Activated T-helper 1 cell treated with Interleukin-2 at 50 U/mL for 16 hours (primary cell): ENCODE measurements around the gene TGFB1.

ENCODE experiments used
- DNase-seq: peaks from one replicate; pipeline ENCODE4 v3.0.0-alpha.2; 2020; ENCODE audit warnings: low read depth

TGFB1 gene

DNA sequence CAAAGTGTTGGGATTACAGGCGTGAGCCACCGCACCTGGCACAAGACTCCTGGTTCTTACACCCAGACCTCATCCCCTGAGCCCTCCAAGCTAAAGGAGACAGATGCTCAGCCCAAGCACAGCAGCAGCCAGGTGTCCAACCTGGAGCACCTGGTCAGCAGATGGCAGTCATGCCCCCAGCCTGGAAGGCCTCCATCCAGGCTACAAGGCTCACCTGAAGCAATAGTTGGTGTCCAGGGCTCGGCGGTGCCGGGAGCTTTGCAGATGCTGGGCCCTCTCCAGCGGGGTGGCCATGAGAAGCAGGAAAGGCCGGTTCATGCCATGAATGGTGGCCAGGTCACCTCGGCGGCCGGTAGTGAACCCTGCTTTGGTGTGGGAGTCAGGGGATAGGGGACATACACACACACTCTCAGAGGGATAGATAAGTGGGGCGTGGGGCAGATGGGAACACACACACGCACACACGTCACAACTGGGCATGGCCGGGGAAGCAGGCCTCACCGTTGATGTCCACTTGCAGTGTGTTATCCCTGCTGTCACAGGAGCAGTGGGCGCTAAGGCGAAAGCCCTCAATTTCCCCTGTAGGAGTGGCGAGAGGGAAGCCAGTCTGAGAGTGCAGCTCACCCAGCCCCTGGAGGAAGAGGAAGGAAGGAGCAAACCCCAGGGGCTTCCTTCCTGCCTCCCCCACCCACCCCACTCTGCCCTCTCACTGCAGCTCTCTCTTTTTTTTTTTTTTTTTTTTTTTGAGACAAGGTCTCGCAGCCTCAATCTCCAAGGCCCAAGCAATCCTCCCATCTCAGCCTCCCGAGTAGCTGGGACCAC lies 11.8 kb downstream of the TGFB1 start:
- no peak for DNase-seq

DNA sequence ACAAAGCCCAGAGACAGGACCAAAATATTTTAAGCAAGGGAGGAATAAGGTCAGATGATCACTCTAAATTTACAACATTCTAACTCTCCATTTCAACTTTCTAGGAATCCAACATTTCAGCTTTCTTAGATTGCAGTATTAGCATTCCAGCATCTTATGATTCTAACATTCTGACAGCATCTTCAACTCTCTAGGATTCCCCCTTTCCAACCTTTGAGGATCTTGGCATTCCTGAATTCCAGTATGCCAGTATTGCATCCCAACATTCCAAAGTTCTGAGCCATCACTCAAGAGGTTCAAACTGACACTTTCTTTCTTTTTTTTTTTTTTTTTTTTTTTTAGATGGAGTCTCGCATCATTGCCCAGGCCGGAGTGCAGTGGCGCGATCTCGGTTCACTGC lies 13.8 kb downstream of the TGFB1 start:
- no peak for DNase-seq

DNA sequence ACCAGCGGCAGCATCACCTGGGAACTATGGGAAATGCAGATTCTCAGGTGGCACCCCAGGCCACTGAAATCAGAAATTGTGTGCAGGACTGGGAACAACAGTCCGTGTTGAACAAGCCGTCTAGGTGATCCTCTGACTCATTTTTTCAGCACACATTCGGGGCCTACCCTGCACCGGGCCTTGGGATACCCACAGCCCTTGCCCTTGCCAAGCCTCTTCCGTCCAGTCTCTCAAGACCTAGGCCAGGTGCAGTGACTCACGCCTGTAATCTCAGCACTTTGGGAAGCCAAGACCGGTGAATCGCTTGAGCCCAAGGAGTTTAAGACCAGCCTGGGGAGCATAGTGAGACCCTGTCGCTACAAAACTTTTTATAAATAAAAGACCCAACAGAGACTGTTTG lies 18.3 kb downstream of the TGFB1 start:
- no peak for DNase-seq

DNA sequence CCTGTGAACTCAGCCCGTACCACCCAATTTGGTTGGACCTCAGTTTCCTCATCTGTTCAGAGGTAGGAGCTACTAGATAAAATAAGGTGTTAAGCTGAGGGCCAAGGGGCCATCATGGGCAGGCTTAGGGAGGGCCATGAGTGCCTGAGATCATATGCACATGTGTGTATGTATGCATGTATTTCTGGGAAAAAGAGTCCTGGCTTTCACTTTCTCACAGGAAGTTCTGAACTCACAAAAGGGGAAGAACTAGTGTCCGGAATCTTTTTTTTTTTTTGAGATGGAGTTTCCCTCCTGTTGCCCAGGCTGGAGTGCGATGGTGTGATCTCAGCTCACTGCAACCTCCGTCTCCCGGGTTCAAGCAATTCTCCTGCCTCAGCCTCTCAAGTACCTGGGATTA lies 18.9 kb downstream of the TGFB1 start:
- DNase-seq = no peak

DNA sequence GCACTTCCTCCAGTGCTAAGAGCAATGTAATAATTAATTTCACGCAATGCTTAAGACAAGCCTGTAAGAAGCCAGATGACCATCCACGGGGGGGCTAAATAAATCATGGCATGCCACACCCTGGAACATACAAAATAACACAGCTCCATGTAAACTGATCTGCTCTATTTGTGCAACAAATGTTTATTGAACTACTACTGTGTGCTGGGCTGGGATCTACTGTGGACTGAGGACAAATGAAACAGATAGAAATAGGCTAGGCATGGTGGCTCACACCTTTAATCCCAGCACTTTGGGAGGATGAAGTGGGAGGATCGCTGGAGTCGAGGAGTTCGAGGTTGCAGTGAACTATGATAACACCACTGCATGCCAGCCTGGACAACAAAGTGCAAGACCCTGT lies 21.3 kb downstream of the TGFB1 start:
- DNase-seq = no peak

DNA sequence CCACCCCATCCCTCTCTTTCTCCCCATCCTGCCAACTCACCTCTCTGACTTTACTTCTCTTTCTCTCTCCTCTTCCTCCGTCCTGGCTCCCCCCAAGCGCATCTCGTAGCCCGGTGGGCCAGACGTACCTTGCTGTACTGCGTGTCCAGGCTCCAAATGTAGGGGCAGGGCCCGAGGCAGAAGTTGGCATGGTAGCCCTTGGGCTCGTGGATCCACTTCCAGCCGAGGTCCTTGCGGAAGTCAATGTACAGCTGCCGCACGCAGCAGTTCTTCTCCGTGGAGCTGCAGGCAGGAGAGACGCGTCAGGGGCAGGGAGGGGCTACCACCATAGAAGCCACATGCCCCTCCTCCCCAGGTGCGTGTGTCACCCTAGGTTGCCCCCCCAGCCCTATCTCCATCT lies 21.7 kb downstream of the TGFB1 start:
- no peak for DNase-seq

DNA sequence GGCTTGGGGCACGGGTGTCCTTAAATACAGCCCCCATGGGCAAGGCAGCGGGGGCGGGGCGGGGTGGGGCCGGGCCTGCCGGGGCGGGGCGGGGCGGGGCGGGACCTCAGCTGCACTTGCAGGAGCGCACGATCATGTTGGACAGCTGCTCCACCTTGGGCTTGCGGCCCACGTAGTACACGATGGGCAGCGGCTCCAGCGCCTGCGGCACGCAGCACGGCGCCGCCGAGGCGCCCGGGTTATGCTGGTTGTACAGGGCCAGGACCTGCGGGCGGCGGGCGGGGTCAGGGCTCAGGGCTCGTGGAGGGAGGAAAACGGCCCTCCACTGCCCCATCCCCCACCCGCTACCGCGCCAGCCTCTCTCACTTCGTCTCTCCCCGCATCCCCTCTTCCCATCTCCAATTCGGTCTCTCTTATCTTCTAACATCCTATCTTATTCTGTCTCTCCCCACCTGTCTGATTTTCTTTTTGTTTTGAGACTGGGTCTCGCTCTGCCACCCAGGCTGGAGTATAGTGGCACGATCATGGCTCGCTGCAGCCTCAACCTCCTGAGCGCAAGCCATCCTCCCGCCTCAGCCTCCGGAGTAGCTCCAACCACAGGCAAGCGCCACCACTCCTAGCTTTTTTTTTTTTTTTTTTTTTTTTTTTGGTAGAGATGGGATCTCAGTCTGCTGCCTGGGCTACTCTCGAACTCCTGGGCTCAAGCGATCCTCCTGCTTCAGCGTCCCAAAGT lies 22.6 kb downstream of the TGFB1 start:
- DNase-seq = no peak

DNA sequence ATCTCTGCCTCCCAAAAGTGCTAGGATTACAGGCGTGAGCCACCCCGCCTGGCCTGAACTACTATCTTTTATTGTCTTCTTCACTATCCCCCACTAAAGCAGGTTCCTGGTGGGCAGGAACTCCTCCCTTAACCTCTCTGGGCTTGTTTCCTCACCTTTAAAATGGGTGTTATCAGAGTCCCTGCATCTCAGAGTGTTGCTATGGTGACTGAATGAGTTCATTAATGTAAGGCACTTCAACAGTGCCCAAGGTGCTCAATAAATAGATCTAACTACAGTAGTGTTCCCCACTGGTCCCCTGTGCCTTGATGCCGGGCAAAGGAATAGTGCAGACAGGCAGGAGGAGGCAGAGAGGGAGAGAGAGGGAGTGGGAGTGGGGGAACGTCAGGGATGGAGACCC lies 23.2 kb downstream of the TGFB1 start:
- no peak for DNase-seq

DNA sequence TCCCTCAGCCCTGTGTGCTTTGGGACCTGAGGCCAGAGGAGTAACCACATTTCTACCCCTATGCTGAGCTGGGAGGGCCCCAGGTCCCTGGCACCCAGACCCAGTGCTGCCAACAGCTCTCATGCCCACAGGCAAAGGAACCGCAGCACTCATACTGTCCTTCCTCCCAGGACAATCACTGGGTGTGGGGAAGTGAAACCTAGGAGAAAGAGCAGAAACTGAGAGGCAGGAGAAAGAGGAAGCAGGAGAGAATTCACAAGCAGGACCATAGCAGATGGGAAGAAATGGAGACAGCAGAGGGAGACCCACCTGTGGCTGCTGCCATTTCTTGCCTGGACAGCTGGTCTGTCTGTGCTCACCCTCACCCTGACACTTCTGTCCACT lies 24.9 kb downstream of the TGFB1 start:
- no peak for DNase-seq

DNA sequence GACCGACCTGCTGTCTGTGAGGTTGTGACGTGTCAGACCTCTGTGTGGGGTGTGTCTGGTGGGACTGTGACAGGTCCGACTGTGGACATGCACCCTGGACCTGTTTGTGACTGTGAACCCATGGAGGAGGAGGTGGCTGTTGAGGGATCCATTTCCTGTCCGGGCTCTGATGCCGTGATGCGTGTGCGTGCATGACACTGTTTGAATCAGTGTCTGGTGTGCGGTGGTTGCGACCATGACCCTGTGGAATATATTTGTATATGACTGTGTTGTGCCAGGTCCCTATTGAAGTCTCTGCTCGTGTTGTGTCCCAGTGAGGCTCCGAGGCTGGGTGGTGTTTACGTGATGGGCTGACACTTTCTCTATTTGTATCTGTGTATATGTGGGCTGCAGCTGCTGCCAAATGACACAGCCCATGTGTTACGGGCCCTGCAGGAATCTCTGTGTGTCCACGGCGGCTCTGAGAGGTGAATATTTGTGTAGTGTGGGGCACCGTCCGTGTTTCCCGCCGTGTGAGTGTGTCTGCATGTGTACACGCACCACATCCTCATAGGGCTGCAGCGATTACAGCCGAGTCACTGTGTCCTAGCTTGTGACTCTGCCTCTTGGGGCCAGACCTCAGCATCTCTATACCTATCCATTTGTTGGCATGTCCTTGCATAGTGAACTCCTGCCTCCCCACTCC lies 25.4 kb downstream of the TGFB1 start:
- DNase-seq = no peak

DNA sequence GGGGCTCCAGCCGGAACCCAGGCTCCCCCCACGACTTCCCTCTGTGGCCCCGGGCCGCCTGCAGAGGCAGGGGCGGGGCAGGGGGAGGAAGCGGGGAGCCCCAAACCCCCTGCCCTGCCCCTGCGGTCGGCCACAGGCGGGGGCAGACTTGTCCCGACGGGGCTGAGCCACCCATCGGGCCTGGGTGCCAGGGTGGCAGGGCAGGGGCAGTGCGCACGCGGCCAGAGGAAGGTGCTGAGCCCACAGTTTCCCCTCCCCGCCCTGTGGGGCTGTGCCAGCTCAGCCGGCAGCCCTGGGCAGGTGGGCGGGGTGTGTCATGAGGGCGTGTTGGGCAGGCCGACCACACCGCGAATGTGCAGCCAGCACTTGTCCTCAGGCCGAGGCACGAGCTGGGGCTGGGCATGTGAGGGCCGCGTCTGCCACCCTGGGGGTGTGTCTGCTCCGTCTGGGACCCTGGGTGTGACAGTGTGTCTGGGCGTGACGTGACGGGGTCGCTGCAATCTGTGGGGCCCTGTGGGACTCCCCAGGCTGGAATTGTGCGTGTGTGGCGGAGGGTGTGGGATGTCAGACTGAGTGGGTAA lies 26.1 kb downstream of the TGFB1 start:
- DNase-seq = peak; percentile 73

DNA sequence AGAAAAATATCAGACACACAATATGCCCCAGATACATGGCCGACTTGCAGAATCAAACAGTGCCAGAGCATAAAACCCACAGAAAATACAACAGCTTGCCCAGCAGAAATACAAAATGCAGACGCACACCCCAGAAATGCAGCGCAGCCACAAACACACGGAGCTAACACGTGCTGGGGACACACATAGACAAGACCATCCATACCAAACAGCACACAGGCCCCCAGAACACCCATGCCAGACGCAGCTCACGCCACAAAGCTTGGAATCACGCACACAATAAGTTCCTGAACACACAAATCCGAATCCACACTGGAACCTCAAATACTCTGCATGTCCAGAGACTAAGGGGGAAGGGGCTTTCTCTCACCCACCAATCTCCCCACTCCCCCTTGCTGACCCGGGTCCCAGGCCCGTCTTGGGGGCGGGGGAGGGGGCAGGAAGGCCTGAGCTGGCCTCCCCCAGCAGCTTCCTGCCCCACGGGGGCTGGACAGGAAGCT lies 26.6 kb downstream of the TGFB1 start:
- DNase-seq = no peak

DNA sequence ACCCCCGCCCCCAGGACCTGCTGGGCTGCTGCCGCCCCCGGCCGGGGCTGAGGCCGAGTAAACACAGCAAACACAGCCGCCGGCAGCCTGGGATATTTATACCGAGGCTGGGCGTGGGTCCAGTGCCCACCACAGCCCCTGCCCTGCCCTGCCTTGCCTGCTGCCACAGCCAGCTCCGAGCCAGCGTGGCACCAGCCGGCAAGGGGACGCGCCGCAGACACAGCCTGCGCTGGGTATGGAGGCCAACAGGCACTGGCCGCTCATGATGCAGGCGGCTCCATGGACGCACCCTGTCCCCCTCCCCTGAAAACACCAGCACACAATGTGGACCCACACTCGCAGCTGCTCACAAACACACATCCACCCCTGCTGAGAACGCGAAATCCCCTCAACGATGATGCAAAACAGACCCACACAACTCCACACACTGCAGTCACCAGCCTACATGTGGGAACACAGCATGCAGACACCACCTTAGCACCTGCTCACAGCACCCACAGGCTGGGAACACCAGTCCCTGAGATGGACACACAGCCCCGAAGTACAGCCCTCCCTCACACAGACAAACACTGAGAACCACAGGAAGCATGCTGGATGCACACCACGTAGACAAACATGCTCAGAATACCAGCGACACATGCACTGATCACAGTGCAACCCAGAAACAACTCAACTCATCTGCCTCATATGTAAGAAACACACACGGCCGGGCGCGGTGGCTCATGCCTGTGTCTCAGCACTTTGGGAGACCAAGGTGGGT lies 27.6 kb downstream of the TGFB1 start:
- DNase-seq = no peak

DNA sequence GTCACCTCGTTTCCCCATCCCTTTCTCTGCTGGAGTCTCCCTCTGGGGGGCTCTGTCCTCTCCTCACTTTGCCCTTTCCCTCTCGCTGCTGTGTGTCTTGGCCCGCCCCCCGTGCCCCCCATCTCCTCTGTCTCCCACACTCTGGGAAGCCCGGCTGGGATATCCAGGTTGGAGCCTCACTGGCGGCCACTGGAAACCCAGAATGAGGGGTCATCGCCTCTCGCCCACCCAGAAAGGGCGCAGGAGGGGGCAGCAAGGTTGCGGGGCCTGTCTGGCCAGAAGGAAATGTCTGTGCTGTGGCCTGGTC lies 28.1 kb downstream of the TGFB1 start:
- no peak for DNase-seq

DNA sequence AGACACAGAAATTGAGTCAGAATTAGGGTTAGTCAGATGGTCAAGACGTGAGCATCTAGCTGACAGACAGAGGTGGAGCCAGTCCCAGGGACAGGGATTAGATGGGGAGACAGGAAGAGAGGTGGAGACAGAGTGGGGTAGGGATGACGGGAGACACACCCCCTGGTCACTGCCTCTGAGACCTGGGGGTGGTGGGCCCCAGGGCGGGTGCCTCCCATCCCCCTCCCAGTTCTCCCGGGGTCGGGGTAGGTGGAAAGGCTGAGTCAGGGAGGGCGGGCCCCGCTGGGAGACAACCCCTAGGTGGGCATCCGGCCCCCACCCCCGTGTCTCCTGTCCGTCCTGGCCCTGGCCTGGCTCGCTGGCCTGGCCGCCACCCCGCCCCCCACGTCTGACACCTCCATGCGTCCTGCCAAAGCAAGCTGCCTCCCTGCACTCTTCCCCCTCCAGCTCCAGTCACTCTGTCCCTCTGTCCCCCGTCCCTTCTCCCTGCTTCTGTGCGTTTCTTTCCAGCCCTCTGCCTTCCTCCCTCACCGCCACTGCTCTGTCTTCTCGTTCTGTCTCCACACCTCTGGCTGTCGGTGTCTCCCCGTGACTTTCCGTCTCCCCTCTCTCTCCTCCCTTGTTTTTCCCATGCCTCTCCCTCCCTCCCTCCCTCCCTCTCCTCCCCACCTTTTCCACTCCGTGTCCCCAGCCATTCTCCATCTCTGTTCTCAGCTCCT lies 28.6 kb downstream of the TGFB1 start:
- DNase-seq = no peak

DNA sequence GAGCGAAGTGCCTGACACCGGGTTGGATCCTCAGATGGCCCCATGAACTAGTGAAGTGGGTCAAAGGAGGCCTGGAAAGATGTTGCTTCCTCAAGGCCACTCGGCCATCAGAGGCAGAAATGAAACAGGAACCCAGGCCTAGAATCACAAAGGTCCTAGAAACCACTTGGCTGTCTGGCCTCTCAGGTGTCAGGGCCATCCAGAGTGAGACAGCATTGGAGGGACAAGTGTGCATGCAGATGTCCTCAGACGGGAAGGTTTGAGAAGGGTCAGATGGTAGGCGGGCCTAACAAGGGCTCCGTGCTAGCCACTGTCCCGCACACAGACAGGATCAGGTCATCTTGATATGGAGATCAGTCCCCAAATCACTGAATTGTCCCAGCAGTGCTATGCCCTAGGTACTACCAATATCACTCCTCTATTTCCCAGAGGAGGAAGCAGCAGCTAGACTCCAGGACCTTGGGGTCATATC lies 29.5 kb downstream of the TGFB1 start:
- no peak for DNase-seq

DNA sequence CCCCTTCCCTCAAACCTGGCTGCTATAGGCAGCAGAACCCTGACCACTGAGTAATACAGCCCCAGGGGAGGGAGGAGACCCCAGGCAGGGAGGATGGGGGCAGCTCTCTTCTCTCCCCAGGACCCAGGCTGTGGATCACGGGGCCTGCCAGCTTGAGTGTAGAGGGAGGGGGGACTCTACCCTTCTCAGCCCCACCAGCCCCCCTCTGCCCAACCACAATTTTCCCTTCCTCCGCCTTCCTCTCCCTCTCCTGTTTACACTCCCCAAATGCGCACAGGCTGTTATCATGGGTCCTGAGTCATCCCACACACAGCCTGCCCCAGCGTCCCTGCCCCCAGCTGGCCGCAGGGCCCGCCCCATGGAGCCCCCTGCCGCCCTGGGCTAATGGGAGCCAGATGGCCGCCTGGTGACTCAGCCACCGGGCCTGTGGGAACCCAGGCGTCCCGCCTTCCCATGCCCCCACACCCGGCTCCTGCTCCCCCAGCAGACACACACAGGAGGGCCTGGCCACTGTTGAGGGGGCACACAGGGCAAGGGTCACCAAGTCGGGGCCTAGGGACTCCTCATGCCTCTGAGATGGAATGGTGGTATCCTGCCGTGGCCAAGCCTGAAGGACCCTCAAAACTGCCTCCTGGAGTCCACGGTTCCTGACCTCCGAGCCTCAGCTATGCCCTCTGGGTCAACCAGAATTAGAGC lies 30.1 kb downstream of the TGFB1 start:
- no peak for DNase-seq

DNA sequence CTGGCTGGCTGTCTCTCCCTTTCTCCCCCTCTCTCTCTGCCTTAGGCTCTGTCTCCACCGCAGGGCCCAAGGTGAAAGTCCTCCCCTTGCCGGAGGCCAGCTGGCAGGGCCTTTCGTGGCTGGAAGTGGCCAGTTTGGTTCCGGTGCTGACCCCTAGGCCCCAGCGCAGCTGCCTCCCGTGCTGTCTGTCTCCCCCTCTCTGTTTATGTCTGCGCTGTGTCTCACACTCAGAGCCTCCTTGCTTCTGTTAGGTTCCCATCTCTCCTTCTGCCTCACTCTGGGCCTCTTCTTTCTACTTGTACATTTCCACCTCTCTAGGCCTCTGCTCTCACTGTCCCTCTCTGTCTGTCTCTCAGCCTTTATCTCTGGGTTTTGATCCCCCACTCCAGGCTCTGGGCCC lies 30.7 kb downstream of the TGFB1 start:
- DNase-seq = no peak

DNA sequence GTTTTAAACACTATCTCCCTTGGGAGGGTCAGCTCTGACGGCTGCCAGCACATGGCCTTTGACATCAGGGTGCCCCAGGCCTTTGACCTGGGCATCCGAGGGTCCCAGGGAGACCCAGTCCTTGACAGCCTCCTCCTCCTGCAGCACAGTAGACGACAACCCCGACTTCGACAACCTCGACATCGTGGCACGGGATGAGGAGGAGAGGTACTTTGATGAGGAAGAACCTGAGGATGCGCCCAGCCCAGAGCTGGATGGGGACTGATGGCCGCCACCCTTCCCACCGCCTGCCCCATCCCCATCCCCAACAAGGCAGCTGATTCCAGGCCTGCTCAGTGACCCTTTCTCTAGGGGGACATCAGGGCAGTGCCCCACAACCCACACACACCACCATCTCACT lies 31.3 kb downstream of the TGFB1 start:
- no peak for DNase-seq

DNA sequence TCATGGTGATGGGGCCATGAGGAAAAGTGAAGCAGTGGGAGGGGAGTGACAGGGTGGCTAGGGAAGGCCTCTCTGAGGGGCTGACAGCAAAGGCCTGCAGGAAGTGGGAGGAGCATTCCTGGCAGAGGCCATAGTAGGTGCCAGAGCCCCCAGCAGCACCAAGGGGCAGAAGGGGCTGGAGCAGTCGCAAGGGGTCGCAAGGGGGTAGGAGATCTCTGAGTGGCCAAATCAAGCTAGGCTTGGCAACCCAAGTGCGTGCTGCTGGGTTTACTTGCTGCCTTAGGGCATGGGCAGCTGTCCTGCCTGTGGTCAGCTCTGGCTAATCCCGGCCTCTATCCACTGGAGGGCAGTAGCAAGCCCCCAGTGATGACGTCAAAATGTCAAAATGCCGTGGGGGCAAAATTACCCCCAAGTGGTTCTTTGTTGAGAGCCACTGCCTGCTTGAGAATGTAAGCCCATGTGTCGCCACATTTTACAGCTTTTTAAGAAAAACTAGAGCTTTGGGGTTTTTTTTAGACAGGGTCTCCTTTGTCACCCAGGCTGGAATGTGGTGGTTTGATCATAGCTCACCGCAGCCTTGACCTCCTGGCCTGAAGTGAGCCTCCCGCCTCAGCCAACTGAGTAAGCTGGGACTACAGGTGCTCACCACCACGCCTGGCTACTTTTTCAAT lies 32.0 kb downstream of the TGFB1 start:
- no peak for DNase-seq
